ENCODE measurements around the gene SLC4A2. TPM values are rescaled to one million over a fixed set of nuclear protein-coding genes. Genes with fewer than 3 reads are reported as not detected.
"Not testable (repeated sequence)": the region's sequence is repeated elsewhere in the genome, so short reads cannot be mapped to it uniquely, and the experiment has no call there.

The SLC4A2 gene, protein sequence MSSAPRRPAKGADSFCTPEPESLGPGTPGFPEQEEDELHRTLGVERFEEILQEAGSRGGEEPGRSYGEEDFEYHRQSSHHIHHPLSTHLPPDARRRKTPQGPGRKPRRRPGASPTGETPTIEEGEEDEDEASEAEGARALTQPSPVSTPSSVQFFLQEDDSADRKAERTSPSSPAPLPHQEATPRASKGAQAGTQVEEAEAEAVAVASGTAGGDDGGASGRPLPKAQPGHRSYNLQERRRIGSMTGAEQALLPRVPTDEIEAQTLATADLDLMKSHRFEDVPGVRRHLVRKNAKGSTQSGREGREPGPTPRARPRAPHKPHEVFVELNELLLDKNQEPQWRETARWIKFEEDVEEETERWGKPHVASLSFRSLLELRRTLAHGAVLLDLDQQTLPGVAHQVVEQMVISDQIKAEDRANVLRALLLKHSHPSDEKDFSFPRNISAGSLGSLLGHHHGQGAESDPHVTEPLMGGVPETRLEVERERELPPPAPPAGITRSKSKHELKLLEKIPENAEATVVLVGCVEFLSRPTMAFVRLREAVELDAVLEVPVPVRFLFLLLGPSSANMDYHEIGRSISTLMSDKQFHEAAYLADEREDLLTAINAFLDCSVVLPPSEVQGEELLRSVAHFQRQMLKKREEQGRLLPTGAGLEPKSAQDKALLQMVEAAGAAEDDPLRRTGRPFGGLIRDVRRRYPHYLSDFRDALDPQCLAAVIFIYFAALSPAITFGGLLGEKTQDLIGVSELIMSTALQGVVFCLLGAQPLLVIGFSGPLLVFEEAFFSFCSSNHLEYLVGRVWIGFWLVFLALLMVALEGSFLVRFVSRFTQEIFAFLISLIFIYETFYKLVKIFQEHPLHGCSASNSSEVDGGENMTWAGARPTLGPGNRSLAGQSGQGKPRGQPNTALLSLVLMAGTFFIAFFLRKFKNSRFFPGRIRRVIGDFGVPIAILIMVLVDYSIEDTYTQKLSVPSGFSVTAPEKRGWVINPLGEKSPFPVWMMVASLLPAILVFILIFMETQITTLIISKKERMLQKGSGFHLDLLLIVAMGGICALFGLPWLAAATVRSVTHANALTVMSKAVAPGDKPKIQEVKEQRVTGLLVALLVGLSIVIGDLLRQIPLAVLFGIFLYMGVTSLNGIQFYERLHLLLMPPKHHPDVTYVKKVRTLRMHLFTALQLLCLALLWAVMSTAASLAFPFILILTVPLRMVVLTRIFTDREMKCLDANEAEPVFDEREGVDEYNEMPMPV
- total RNA-seq (100 to 1,000 TPM; 119 to 121 TPM), polyA plus RNA-seq (25.5 TPM)

DNA sequence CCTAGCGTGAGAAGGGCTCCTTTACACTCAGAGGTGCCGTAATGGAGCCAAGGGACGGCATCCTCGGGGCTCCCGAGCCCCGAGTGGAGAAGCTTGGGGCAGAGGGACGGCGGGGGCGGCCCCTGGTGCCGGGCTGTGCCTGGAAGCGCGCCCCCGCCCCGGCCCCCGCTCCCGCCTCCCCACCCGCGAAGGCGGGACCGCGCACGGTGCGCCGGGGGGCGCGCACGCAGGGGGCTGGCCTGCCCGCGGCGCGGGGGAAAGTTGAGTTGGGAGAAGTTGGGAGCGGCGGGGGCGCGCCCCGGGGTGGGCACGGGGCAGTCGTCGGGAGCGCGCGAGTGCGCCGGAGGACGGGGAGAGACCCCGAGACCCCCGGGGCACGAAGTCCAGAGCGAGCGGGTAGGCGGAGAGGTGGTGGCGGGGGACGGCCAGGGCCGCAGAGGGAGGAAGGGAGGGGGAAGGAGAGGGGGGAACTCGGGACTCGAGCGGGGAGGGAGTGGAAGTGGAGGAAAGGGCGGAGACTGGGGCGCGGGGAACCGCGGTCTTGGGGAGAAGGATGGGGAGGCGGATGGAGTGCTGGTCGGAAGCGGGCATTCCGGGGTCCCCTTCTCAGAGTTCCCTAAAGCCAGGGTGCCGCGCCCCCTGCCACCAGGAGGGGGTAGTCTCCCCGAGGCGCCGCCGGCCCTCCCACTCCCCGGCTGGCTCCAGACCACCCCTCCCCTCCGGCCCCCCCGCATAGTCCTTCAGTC, at the start of gene SLC4A2:
Gene SLC4A2 (plus strand): TSS at position 223 of the 746 bp plus-strand sequence. CDS start 2,399 bp downstream, outside the sequence.
- Histone ChIP-seq H3K4me1 (ENCODE audit: insufficient read depth, low read length) (peaks cover 36% of the 10 kb centered on the region), H3K27me3 (ENCODE audit: insufficient read depth, low read length, poor library complexity, severe bottlenecking) (no peaks in the 10 kb centered on the region), H3K27ac (ENCODE audit: low read depth, low read length) (peak within 1 kb of the TSS; percentile 91), H3K9me3 (ENCODE audit: low read length) (no peaks in the 10 kb centered on the region), H3K4me3 (ENCODE audit: low read length) (peak within 1 kb of the TSS; percentile 94), H3K36me3 (ENCODE audit: insufficient read depth, low read length) (peaks cover 2% of the 10 kb centered on the region)
- H3K36me3 Mint-ChIP-seq, result peaks cover 0 to 23% (median 0%) of the 10 kb centered on the region in 3 donors
- H3K9me3 Mint-ChIP-seq, result no peaks in the 10 kb centered on the region
- CTCF ChIA-PET, result interaction anchor here (1.0 to 3.8 kb wide), 6 partner anchors 21 to 75 kb away, joined by 3 to 19 read pairs (median 5); partner anchors contain the start of genes ABCB8 and FASTK
- no peaks in the 10 kb centered on the region for H3K27me3 Mint-ChIP-seq
- peak within 1 kb of the TSS; percentile 88 to 95 (median 94) for H3K4me3 Mint-ChIP-seq
- POLR2A ChIA-PET, result interaction anchor here (0.8 to 2.1 kb wide), 4 partner anchors 17 to 32 kb away, joined by 3 to 10 read pairs (median 6); partner anchors contain the start of genes ABCB8 and TMUB1
- H3K27ac Mint-ChIP-seq, result peak within 1 kb of the TSS; percentile 88 to 98 (median 98)
- H3K4me1 Mint-ChIP-seq, result peaks cover 24 to 47% (median 36%) of the 10 kb centered on the region in 3 donors
- DNase-seq, result peak; percentile 61 to 79 (median 73)

DNA sequence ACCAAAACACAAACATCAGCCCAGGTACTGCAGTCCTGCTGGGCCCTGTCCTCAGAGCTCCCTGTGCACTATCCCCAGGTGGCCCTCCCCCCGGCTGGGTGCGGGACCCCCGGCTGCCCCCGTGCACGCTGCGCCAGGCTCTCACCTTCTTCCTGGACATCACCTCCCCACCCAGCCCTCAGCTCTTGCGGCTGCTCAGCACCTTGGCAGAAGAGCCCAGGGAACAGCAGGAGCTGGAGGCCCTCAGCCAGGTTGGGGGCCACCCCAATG, 49.4 kb upstream of the SLC4A2 start:
- peak overlapping the region in 7 of 8 donors; percentile 93 to 100 (median 96) for H3K27ac Mint-ChIP-seq
- CTCF ChIA-PET, result interaction anchor here (1.6 to 5.5 kb wide), 9 partner anchors 8 to 231 kb away, joined by 4 to 44 read pairs (median 10); partner anchors contain the start of gene NOS3
- no peaks in the 10 kb centered on the region for H3K27me3 ChIP-seq (ENCODE audit: insufficient read depth, low read length, poor library complexity, severe bottlenecking)
- H3K9me3 ChIP-seq (ENCODE audit: low read length), result no peaks in the 10 kb centered on the region
- no peaks in the 10 kb centered on the region for H3K36me3 ChIP-seq (ENCODE audit: insufficient read depth, low read length)
- POLR2A ChIA-PET, result interaction anchor here (1.0 to 1.1 kb wide), 2 partner anchors 11 to 15 kb away, joined by 3 to 4 read pairs; no protein-coding TSS in a partner anchor
- H3K4me3 Mint-ChIP-seq, result peak overlapping the region in 1 of 7 donors; percentile 54
- H3K4me1 Mint-ChIP-seq, result peaks cover 58 to 78% (median 68%) of the 10 kb centered on the region in 3 donors
- peak overlapping the region; percentile 23 for H3K4me3 ChIP-seq (ENCODE audit: low read length)
- H3K27ac ChIP-seq (ENCODE audit: low read depth, low read length), result peak overlapping the region; percentile 66
- H3K4me1 ChIP-seq (ENCODE audit: insufficient read depth, low read length), result peaks cover 77% of the 10 kb centered on the region
- peaks cover 0 to 2% (median 0%) of the 10 kb centered on the region in 3 donors for H3K36me3 Mint-ChIP-seq
- H3K9me3 Mint-ChIP-seq, result no peaks in the 10 kb centered on the region
- peaks cover 0 to 9% of the 10 kb centered on the region in 2 donors for H3K27me3 Mint-ChIP-seq
- DNase-seq, result no peak

DNA sequence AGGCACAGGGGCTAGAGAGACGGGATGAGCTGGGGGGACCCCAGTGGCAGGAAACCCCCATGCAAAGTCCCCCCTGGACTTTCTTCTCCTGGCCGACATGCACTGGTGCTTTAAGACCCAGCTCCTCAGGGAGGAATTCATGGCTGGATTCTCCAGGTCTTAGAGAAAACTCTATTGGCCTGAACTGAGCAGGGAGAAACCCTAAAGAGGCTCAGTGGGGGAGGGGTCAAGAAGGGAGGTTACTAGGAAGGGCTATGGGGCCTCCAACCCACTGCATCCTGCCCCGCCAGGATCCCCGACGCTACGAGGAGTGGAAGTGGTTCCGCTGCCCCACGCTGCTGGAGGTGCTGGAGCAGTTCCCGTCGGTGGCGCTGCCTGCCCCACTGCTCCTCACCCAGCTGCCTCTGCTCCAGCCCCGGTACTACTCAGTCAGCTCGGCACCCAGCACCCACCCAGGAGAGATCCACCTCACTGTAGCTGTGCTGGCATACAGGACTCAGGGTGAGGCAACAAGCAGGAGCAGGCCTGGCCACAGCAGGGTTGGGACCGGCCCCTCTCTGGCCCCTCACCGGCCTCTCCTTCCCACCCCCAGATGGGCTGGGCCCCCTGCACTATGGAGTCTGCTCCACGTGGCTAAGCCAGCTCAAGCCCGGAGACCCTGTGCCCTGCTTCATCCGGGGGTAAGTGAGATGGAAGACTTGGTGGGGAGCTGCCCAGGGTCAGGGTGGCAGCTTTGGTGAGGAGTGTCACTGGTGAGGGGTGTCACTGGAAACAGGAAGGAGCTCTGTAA, 48.9 kb upstream of the SLC4A2 start:
- Mint-ChIP-seq H3K27me3 (peaks cover 0 to 10% of the 10 kb centered on the region in 2 donors), H3K4me3 (peak overlapping the region; percentile 34 to 78 (median 65)), H3K4me1 (peaks cover 64 to 83% (median 69%) of the 10 kb centered on the region in 3 donors), H3K9me3 (no peaks in the 10 kb centered on the region), H3K27ac (peak overlapping the region; percentile 93 to 100 (median 96)), H3K36me3 (peaks cover 0 to 2% (median 0%) of the 10 kb centered on the region in 3 donors)
- H3K4me3 ChIP-seq (ENCODE audit: low read length), result peak overlapping the region; percentile 23
- CTCF ChIA-PET, result interaction anchor here (0.9 to 5.5 kb wide), 11 partner anchors 8 to 232 kb away, joined by 3 to 44 read pairs (median 9); partner anchors contain the start of genes ABCB8 and NOS3
- H3K4me1 ChIP-seq (ENCODE audit: insufficient read depth, low read length), result peaks cover 82% of the 10 kb centered on the region
- peak overlapping the region; percentile 66 for H3K27ac ChIP-seq (ENCODE audit: low read depth, low read length)
- H3K36me3 ChIP-seq (ENCODE audit: insufficient read depth, low read length), result no peaks in the 10 kb centered on the region
- H3K27me3 ChIP-seq (ENCODE audit: insufficient read depth, low read length, poor library complexity, severe bottlenecking), result no peaks in the 10 kb centered on the region
- no peaks in the 10 kb centered on the region for H3K9me3 ChIP-seq (ENCODE audit: low read length)
- POLR2A ChIA-PET, result interaction anchor here (1.0 to 1.1 kb wide), 2 partner anchors 12 to 16 kb away, joined by 3 to 4 read pairs; no protein-coding TSS in a partner anchor
- DNase-seq, result peak in 4 of 5 donors; percentile 24 to 59 (median 40)

DNA sequence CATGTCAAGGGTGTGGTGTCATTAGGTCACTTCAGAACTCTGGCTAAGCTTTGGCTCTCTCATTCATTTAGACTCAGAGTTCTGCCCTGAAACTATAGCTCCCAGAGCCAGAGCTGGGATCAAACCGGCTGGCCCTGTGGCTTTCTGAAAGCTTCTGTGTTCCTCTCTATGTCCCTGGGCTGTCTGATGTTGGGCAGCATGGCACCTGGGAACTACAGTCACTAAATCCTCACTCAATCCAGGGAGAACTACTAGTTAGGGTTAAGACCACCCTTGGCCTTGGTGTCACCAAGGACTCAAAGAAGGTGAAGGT, 48.3 kb upstream of the SLC4A2 start:
- CTCF ChIA-PET, result interaction anchor here (0.9 to 5.5 kb wide), 9 partner anchors 7 to 232 kb away, joined by 3 to 44 read pairs (median 9); partner anchors contain the start of genes ABCB8 and NOS3
- POLR2A ChIA-PET, result interaction anchor here (1.1 kb wide), 1 partner anchor 17 kb away, joined by 3 read pairs; the partner anchor contains the start of gene ABCB8
- Histone ChIP-seq H3K27ac (ENCODE audit: low read depth, low read length) (peak overlapping the region; percentile 66), H3K9me3 (ENCODE audit: low read length) (no peaks in the 10 kb centered on the region), H3K4me3 (ENCODE audit: low read length) (peak overlapping the region; percentile 23), H3K4me1 (ENCODE audit: insufficient read depth, low read length) (peaks cover 88% of the 10 kb centered on the region), H3K27me3 (ENCODE audit: insufficient read depth, low read length, poor library complexity, severe bottlenecking) (no peaks in the 10 kb centered on the region), H3K36me3 (ENCODE audit: insufficient read depth, low read length) (no peaks in the 10 kb centered on the region)
- Mint-ChIP-seq H3K4me1 (peaks cover 63 to 84% (median 67%) of the 10 kb centered on the region in 3 donors), H3K27me3 (peaks cover 0 to 10% of the 10 kb centered on the region in 2 donors), H3K9me3 (no peaks in the 10 kb centered on the region), H3K36me3 (peaks cover 0 to 2% (median 0%) of the 10 kb centered on the region in 3 donors), H3K27ac (peak overlapping the region; percentile 93 to 100 (median 96)), H3K4me3 (peak overlapping the region; percentile 34 to 78 (median 48))
- DNase-seq, result no peak

DNA sequence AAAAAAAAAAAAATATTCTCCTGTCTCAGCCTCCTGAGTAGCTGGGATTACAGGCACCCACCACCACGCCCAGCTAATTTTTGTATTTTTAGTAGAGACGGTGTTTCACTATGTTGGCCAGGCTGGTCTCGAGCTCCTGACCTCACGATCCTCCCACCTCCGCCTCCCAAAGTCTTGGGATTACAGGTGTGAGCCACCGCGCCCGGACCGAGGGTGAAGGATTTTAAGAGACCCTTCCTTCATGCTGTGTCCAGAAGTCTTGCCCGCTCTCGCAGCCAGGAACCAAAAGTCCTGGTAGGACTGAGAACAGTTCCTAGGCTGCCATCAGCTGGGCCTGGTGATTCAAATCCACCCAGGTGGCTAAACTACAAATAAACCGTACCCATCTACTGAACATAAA, 47.8 kb upstream of the SLC4A2 start:
- CTCF ChIA-PET, result interaction anchor here (1.2 to 5.5 kb wide), 6 partner anchors 17 to 233 kb away, joined by 4 to 31 read pairs (median 6); partner anchors contain the start of genes ABCB8 and NOS3
- peak overlapping the region; percentile 84 to 100 (median 97) for H3K27ac Mint-ChIP-seq
- H3K27ac ChIP-seq (ENCODE audit: low read depth, low read length), result peak overlapping the region; percentile 79

DNA sequence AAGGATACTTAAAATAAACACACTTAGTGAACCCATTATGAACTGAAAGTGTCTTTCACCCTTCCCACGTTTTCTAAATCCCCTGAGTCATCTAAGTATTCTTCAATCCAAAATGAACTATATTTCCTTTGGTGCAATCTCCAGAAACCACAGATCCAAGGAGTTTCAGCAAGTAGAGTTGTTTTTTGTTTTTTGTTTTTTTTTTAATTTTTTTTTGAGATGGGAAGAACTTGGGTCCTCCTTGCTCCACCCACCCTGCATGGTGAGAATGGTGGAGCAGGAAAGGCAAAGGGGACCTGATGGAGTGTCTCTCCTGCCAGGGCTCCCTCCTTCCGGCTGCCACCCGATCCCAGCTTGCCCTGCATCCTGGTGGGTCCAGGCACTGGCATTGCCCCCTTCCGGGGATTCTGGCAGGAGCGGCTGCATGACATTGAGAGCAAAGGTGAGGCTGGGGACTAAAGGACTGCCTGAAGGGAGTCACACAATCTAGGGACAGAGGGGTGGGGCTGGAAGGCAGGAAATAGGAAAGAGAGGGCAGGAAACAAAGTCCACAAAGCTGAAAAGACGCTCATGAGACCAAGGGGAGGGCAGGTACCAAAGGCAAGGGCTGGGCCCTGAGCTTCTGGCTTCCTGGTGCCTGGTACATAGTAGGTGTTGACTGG, 47.2 kb upstream of the SLC4A2 start:
- Histone ChIP-seq H3K9me3 (ENCODE audit: low read length) (no peaks in the 10 kb centered on the region), H3K36me3 (ENCODE audit: insufficient read depth, low read length) (no peaks in the 10 kb centered on the region), H3K27ac (ENCODE audit: low read depth, low read length) (peak overlapping the region; percentile 79), H3K27me3 (ENCODE audit: insufficient read depth, low read length, poor library complexity, severe bottlenecking) (no peaks in the 10 kb centered on the region), H3K4me1 (ENCODE audit: insufficient read depth, low read length) (peaks cover 93% of the 10 kb centered on the region), H3K4me3 (ENCODE audit: low read length) (no peak overlapping the region)
- CTCF ChIA-PET, result interaction anchor here (1.2 to 5.5 kb wide), 4 partner anchors 18 to 233 kb away, joined by 4 to 31 read pairs (median 5); partner anchors contain the start of gene NOS3
- H3K36me3 Mint-ChIP-seq, result peaks cover 0 to 2% (median 0%) of the 10 kb centered on the region in 3 donors
- no peaks in the 10 kb centered on the region for H3K9me3 Mint-ChIP-seq
- POLR2A ChIA-PET, result interaction anchor here (0.7 to 1.1 kb wide), 2 partner anchors 16 to 108 kb away, joined by 3 to 4 read pairs; partner anchors contain the start of gene ABCB8
- peak overlapping the region; percentile 88 to 100 (median 97) for H3K27ac Mint-ChIP-seq
- DNase-seq, result no peak
- peaks cover 0 to 10% of the 10 kb centered on the region in 2 donors for H3K27me3 Mint-ChIP-seq
- H3K4me3 Mint-ChIP-seq, result peak overlapping the region; percentile 33 to 61 (median 55)
- peaks cover 62 to 88% (median 65%) of the 10 kb centered on the region in 3 donors for H3K4me1 Mint-ChIP-seq

More for the DNA sequence above, 47.8 kb upstream of the SLC4A2 start:
- peaks cover 0 to 10% of the 10 kb centered on the region in 2 donors for H3K27me3 Mint-ChIP-seq
- POLR2A ChIA-PET, result interaction anchor here (1.1 kb wide), 1 partner anchor 16 kb away, joined by 3 read pairs; the partner anchor contains the start of gene ABCB8
- H3K4me1 ChIP-seq (ENCODE audit: insufficient read depth, low read length), result peaks cover 91% of the 10 kb centered on the region
- H3K9me3 Mint-ChIP-seq; H3K27me3 ChIP-seq (ENCODE audit: insufficient read depth, low read length, poor library complexity, severe bottlenecking); H3K9me3 ChIP-seq (ENCODE audit: low read length); H3K4me3 ChIP-seq (ENCODE audit: low read length); H3K36me3 ChIP-seq (ENCODE audit: insufficient read depth, low read length); H3K36me3 Mint-ChIP-seq; DNase-seq: not testable (repeated sequence)
- peak overlapping the region in 6 of 7 donors; percentile 38 to 58 (median 53) for H3K4me3 Mint-ChIP-seq
- peaks cover 64 to 87% (median 64%) of the 10 kb centered on the region in 3 donors for H3K4me1 Mint-ChIP-seq

Data from CD8-positive, alpha-beta memory T cell (primary cell).